ENCODE results near the gene SASH3. TPM values are rescaled to one million over a fixed set of nuclear protein-coding genes. Genes with fewer than 3 reads are reported as not detected.

SASH3 gene
- total and polyA plus RNA-seq, 7 donors = 1.7 to 48.3 (median 6.7) TPM

DNA sequence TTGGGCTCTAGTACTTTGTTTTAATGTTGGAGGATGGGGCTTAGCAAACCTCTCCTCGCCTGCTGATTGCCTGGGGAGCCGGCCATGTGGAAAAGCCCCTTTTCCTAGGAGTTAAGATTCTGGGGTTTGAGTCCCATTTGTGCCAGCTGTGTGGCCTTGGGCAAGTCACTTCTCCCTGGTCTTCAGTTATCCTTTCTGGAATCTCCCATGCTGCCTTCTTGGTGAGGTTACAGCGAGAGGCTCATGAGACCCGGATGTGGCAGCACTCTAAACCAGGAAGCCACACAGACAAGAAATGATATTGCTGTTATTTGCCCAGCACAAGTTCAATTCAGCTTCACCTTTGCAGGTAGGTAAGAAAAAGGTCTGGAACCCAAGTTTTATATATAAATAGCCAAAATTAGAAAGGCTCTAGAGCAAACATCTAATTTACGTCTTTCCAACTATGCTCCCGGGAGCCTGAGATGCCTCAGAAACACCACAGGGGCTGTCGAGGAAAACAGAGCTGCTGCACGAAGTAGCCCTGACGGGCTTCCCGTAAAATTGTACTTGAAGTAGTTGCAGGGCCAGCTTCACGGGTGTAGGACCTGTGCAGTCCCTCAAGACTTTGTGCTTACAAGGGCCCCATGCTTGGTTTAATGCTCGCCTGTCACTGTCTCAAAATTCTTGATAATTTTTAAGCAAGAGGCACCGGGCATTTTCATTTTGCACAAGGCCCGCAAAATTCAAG, 8.3 kb upstream of the SASH3 start:
- H3K4me3 ChIP-seq = no peak overlapping the region
- no peak overlapping the region for H3K27ac ChIP-seq
- H3K27me3 ChIP-seq = no peaks in the 10 kb centered on the region
- H3K9me3 ChIP-seq = no peaks in the 10 kb centered on the region
- H3K36me3 ChIP-seq = no peaks in the 10 kb centered on the region
- no peaks in the 10 kb centered on the region for H3K4me1 ChIP-seq
- DNase-seq = no peak
- TF ChIP-seq, protein P1, sequence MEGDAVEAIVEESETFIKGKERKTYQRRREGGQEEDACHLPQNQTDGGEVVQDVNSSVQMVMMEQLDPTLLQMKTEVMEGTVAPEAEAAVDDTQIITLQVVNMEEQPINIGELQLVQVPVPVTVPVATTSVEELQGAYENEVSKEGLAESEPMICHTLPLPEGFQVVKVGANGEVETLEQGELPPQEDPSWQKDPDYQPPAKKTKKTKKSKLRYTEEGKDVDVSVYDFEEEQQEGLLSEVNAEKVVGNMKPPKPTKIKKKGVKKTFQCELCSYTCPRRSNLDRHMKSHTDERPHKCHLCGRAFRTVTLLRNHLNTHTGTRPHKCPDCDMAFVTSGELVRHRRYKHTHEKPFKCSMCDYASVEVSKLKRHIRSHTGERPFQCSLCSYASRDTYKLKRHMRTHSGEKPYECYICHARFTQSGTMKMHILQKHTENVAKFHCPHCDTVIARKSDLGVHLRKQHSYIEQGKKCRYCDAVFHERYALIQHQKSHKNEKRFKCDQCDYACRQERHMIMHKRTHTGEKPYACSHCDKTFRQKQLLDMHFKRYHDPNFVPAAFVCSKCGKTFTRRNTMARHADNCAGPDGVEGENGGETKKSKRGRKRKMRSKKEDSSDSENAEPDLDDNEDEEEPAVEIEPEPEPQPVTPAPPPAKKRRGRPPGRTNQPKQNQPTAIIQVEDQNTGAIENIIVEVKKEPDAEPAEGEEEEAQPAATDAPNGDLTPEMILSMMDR (IDR thresholded peaks at IDR 0.05) = no peak
- no peak for TF ChIP-seq EP300 (IDR thresholded peaks at IDR 0.05)
- no peak for TF ChIP-seq POLR2AphosphoS5 (IDR thresholded peaks at IDR 0.05)
- TF ChIP-seq POLR2A (IDR thresholded peaks at IDR 0.05) = no peak
- intact Hi-C loops (cut with DNase I) = no loop called here
- 70 to 84% methylated on average over 14 of the region's 14 CpGs for WGBS, 2 donors

DNA sequence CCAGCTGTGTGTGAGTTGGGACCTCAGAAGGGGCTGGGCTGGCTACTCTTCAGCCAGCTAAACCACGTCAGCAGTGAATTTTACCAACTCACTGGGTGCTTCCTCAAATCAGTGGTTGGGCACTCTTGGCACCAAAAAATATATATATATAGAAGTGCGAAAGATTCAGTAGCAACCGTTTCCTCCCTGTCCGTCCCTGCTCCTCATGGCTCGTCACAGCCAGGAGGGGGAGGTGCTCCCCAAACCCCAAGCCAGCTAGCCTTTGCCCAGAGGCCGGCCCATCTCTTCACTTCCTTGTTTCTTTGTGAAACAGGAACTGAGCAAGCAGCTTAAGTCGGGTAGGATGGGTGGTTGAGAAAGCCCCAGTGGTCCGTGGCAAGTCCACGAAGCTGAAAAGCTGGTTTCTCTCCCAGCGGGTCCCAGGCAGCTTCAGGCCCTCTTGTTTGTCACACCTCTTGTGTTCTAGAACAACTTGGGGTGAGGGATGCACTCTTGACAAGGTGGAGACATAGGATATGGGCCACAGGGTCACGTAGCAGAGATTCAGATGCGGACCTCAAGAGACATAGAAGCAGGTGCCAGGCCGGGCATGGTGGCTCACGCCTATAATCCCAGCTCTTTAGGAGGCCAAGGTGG, 6.8 kb upstream of the SASH3 start:
- Histone ChIP-seq H3K4me1 (no peaks in the 10 kb centered on the region), H3K27ac (no peak overlapping the region), H3K4me3 (no peak overlapping the region), H3K27me3 (no peaks in the 10 kb centered on the region), H3K9me3 (no peaks in the 10 kb centered on the region), H3K36me3 (no peaks in the 10 kb centered on the region)
- peak; percentile 78 for DNase-seq
- TF ChIP-seq EP300 (IDR thresholded peaks at IDR 0.05) (no peak), POLR2AphosphoS5 (IDR thresholded peaks at IDR 0.05) (no peak), POLR2A (IDR thresholded peaks at IDR 0.05) (no peak)
- TF ChIP-seq, protein P1 (IDR thresholded peaks at IDR 0.05) = no peak
- intact Hi-C loops (cut with DNase I) = no loop called here
- WGBS, 2 donors = 31 to 42% methylated on average over 14 of the region's 14 CpGs

DNA sequence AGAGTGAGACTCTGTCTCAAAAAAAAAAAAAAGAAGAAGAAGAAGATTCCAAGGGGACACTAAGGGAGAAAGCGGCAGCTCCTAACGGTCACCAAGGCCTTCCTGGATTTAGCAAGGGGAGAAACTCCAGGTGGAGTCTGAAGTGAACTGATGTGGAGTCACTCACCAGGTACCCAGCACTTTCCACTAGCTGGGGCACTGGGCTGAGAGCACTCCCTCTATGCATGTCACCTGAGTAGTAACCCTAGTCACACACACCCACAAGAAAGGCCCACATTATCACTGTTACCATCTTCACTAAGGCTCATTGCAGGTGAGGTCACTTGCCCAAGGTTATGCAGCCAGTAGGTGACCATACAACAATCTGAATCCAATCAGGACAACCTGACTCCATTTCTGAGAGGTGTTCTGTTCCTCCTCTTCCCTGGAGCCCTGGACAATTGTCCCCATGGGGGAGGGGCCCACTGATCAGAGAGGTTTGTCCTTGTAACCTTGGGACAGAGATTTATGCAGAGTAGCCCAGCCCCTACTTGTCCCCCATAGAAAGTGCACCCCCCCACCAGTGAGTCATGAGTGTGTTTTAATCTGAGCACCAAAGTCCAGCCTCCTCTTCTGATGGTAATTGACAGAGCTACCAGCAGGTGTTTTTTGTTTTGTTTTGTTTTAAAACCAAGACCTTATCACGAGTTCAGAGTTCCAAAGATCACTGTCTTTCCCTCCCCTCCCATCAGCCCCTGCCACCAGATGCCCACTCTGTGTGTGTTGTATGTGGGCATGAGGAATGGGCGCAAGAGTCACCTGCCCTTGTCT, 5.9 kb upstream of the SASH3 start:
- intact Hi-C loops (cut with DNase I) = no loop called here
- no peaks in the 10 kb centered on the region for H3K36me3 ChIP-seq
- no peak overlapping the region for H3K4me3 ChIP-seq
- no peaks in the 10 kb centered on the region for H3K9me3 ChIP-seq
- no peaks in the 10 kb centered on the region for H3K27me3 ChIP-seq
- no peak overlapping the region for H3K27ac ChIP-seq
- H3K4me1 ChIP-seq = no peaks in the 10 kb centered on the region
- no peak for DNase-seq
- TF ChIP-seq, protein P1 (IDR thresholded peaks at IDR 0.05) = no peak
- TF ChIP-seq EP300 (IDR thresholded peaks at IDR 0.05) (no peak), POLR2A (IDR thresholded peaks at IDR 0.05) (no peak), POLR2AphosphoS5 (IDR thresholded peaks at IDR 0.05) (no peak)
- WGBS, 2 donors = 59 to 69% methylated on average over 4 of the region's 4 CpGs

DNA sequence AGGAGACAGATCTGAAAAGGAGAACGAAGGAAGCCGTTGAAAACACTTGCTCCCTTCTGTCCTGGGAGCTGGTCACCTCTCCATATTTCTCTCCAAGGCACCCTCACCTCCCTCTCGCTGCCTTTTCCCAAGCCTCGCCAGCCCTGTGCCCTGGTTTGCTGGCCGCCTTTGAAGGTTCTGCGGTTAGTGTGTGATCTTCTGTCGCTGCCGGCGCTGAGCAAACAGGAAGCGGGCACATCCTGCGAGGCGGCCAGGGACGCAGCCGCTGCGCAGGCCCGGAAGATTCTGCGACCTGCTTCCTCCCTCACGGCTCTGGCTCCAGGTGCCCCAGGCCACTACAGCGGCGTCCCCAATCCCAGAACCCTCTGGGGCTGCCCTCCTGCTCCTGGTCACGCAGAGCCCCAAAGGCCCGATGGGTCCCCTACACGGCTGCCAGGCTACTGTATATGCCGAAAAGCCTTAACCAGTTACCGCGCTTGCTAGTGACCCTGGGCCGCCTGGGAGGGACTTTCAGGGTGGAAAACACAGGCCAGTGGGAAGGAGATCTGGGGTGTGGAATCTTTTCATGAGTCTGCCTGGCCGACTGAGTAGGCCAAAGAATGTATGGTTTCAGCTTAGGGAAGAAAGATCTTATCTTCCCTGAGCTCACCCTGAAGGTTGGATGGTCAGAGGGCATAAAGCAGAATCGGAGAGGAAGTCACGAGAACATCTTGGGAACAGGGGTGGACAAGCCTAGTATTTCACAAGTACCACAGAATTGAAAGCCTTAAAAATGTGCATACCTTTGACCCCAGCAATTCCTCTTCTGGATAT, 2.3 kb upstream of the SASH3 start:
- Histone ChIP-seq H3K4me1 (no peaks in the 10 kb centered on the region), H3K9me3 (no peaks in the 10 kb centered on the region), H3K27me3 (no peaks in the 10 kb centered on the region), H3K27ac (peak overlapping the region in 3 of 4 donors; percentile 34 to 50 (median 46)), H3K4me3 (no peak overlapping the region), H3K36me3 (no peaks in the 10 kb centered on the region)
- TF ChIP-seq POLR2A (IDR thresholded peaks at IDR 0.05) = no peak
- TF ChIP-seq POLR2AphosphoS5 (IDR thresholded peaks at IDR 0.05) = no peak
- no peak for TF ChIP-seq EP300 (IDR thresholded peaks at IDR 0.05)
- TF ChIP-seq, protein P1 (IDR thresholded peaks at IDR 0.05) = no peak
- intact Hi-C loops (cut with DNase I) = no loop called here
- WGBS, 2 donors = 18 to 32% methylated on average over 30 of the region's 30 CpGs
- no peak for DNase-seq
